Activated T-cell treated with anti-CD3 and anti-CD28 coated beads, Interleukin-2, amount 50 U/mL, for 4 hours (primary cell): Measurements from ENCODE around the gene BCO2. TPM values are rescaled to one million over a fixed set of nuclear protein-coding genes. Genes with fewer than 3 reads are reported as not detected.

ENCODE experiments used
- ATAC-seq, 2 donors: fragments of 200-7000 bp; cut with Tn5 transposase; one replicate each; pipeline ENCODE4 v1.10.0; 2021
- DNase-seq: peaks from one replicate; pipeline ENCODE4 v3.0.0-alpha.2; 2020
- H3K27me3 Mint-ChIP-seq: one replicate; pipeline ENCODE4 v1.8.0; 2021; ENCODE audit warnings: low read depth, mixed read lengths
- H3K36me3 Mint-ChIP-seq: one replicate; pipeline ENCODE4 v1.8.0; 2022; ENCODE audit warnings: mixed read lengths; ENCODE audit not compliant: insufficient read depth
- H3K4me1 Mint-ChIP-seq: one replicate; pipeline ENCODE4 v1.8.0; 2021; ENCODE audit warnings: low read depth, mixed read lengths
- H3K4me3 Mint-ChIP-seq: one replicate; pipeline ENCODE4 v1.8.0; 2021; ENCODE audit warnings: mild to moderate bottlenecking, moderate library complexity, mixed read lengths
- H3K9me3 Mint-ChIP-seq: one replicate; pipeline ENCODE4 v1.8.0; 2021; ENCODE audit warnings: mixed read lengths
- total RNA-seq, 3 donors: library from RNA; stranded (reverse); gene quantifications; one replicate each; pipeline ENCODE4 v1.2.1, GENCODE V29; 2021

The BCO2 gene
- total RNA-seq, 3 donors from 2014 or later = 0.66 to 1.1 (median 0.73) TPM

- H3K36me3 Mint-ChIP-seq = peaks cover 1% of the 10 kb centered on the region
- no peaks in the 10 kb centered on the region for H3K4me1 Mint-ChIP-seq
Observed at GRCh38 chr11:112268406-112268805, 93.1 kb downstream of the BCO2 start.

More at GRCh38 chr11:112268406-112268805, 93.1 kb downstream of the BCO2 start:
- DNase-seq (no peak), ATAC-seq (no peak)
- no peaks in the 10 kb centered on the region for H3K9me3 Mint-ChIP-seq
- H3K4me3 Mint-ChIP-seq = no peak overlapping the region
- H3K27me3 Mint-ChIP-seq = no peaks in the 10 kb centered on the region

Other genes starting within 250 kb of the BCO2 start
- 10 to 100 TPM in 2 of 3 donors, 1 to 10 TPM in 1; 5.2 to 22.7 (median 21.2) TPM for gene DIXDC1, start 238.2 kb upstream of the BCO2 start, total RNA-seq
- 10 to 100 TPM; 60.6 to 72.5 (median 66.0) TPM for gene DLAT, start 150.1 kb upstream of the BCO2 start, total RNA-seq
- under 1 TPM; 0.34 to 0.63 (median 0.43) TPM for gene PIH1D2, start 101.5 kb upstream of the BCO2 start, total RNA-seq
- 10 to 100 TPM; 19.1 to 21.5 (median 19.8) TPM for gene NKAPD1, start 101.2 kb upstream of the BCO2 start, total RNA-seq
- 10 to 100 TPM; 72.6 to 90.8 (median 83.0) TPM for gene TIMM8B, start 88.8 kb upstream of the BCO2 start, total RNA-seq
- 100 to 1,000 TPM; 111 to 133 (median 121) TPM for gene SDHD, start 88.6 kb upstream of the BCO2 start, total RNA-seq
- not detected for gene IL18, start 11.4 kb upstream of the BCO2 start, total RNA-seq
- under 1 TPM in 1 of 3 donors, not detected in 2; 0.40 TPM for gene TEX12, start 8.1 kb upstream of the BCO2 start, total RNA-seq
- 10 to 100 TPM; 39.0 to 49.4 (median 44.9) TPM for gene PTS, start 50.9 kb downstream of the BCO2 start, total RNA-seq
- gene PLET1, start 85.3 kb downstream of the BCO2 start, total RNA-seq = not detected